ENCODE measurements around the gene ANKRD53.

Gene ANKRD53

DNA sequence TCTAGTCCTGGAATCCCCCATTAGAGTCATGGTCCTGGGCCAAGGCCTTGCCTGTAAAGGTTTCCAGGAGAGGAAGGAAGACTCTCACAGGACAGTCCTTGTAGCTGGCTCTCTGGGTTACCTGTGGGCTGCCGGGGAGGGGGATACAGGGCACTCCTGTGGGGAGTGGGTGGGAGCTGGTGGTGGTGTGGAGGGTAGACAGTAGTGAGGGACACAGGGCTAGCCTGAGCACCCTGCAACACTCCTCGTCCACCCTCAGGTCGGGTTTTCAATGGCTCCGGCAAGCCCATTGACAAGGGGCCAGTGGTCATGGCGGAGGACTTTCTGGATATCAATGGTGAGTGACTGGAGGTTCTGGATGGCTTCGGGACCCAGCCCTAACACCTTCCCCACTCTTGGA lies 19.7 kb upstream of the ANKRD53 start:
- FAIRE-seq (no peak), DNase-seq (ENCODE audit: insufficient read length, low spot score) (no peak)
- TF ChIP-seq SPI1 (IDR thresholded peaks at IDR 0.05; ENCODE audit: low read depth, low read length) (no peak), POLR2AphosphoS5 (IDR thresholded peaks at IDR 0.05; ENCODE audit: low read depth, low read length) (no peak), PAX5 (IDR thresholded peaks at IDR 0.05; ENCODE audit: insufficient read depth, low read length, severe bottlenecking) (no peak), TAF1 (IDR thresholded peaks at IDR 0.05; ENCODE audit: low read depth, low read length) (no peak), POLR2A (IDR thresholded peaks at IDR 0.05; ENCODE audit: low read depth, low read length) (no peak), POU2F2 (IDR thresholded peaks at IDR 0.05; ENCODE audit: low read depth, low read length) (no peak)

DNA sequence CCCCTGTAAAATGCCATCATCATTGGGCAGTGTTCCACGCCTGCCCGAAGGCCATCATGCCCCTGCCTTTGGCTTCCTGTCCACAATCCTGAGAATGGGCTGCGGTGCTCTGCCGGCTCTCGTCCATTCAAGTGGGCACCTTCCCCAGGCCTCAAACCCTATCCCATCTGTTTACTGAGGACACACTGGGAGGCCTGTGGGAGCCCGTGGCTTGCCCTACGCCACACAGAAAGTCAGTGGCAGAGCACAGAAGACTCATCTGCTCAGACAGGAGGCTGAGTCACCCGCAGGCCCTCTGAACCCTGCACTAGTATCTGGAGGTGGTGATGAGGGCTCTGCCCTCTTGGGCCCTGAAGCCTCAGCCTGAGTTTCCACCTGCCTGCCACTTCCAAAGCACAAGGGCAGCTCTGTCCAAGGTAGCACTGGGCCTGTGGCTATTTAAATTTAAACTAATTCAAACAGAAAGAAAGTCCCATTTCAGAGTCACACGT lies 19.1 kb upstream of the ANKRD53 start:
- FAIRE-seq = no peak
- no peak for DNase-seq (ENCODE audit: insufficient read length, low spot score)
- TF ChIP-seq POLR2AphosphoS5 (IDR thresholded peaks at IDR 0.05; ENCODE audit: low read depth, low read length) (no peak), POU2F2 (IDR thresholded peaks at IDR 0.05; ENCODE audit: low read depth, low read length) (no peak), POLR2A (IDR thresholded peaks at IDR 0.05; ENCODE audit: low read depth, low read length) (no peak), SPI1 (IDR thresholded peaks at IDR 0.05; ENCODE audit: low read depth, low read length) (no peak), PAX5 (IDR thresholded peaks at IDR 0.05; ENCODE audit: insufficient read depth, low read length, severe bottlenecking) (no peak), TAF1 (IDR thresholded peaks at IDR 0.05; ENCODE audit: low read depth, low read length) (no peak)

- FAIRE-seq (no peak), DNase-seq (ENCODE audit: insufficient read length, low spot score) (no peak)
- no peak for TF ChIP-seq POLR2AphosphoS5 (IDR thresholded peaks at IDR 0.05; ENCODE audit: low read depth, low read length)
- TF ChIP-seq POU2F2 (IDR thresholded peaks at IDR 0.05; ENCODE audit: low read depth, low read length) = no peak
- no peak for TF ChIP-seq SPI1 (IDR thresholded peaks at IDR 0.05; ENCODE audit: low read depth, low read length)
- no peak for TF ChIP-seq PAX5 (IDR thresholded peaks at IDR 0.05; ENCODE audit: insufficient read depth, low read length, severe bottlenecking)
- TF ChIP-seq POLR2A (IDR thresholded peaks at IDR 0.05; ENCODE audit: low read depth, low read length) = no peak
- TF ChIP-seq TAF1 (IDR thresholded peaks at IDR 0.05; ENCODE audit: low read depth, low read length) = no peak
These were observed 18.3 kb upstream of the ANKRD53 start for GRCh38 chr2:70959851-70960832.

- TF ChIP-seq SPI1 (IDR thresholded peaks at IDR 0.05; ENCODE audit: low read depth, low read length) (no peak), TAF1 (IDR thresholded peaks at IDR 0.05; ENCODE audit: low read depth, low read length) (no peak), POU2F2 (IDR thresholded peaks at IDR 0.05; ENCODE audit: low read depth, low read length) (no peak), PAX5 (IDR thresholded peaks at IDR 0.05; ENCODE audit: insufficient read depth, low read length, severe bottlenecking) (no peak), POLR2A (IDR thresholded peaks at IDR 0.05; ENCODE audit: low read depth, low read length) (no peak)
- no peak for DNase-seq (ENCODE audit: insufficient read length, low spot score)
- no peak for FAIRE-seq
These were observed 17.4 kb upstream of the ANKRD53 start for GRCh38 chr2:70960833-70961647.

DNA sequence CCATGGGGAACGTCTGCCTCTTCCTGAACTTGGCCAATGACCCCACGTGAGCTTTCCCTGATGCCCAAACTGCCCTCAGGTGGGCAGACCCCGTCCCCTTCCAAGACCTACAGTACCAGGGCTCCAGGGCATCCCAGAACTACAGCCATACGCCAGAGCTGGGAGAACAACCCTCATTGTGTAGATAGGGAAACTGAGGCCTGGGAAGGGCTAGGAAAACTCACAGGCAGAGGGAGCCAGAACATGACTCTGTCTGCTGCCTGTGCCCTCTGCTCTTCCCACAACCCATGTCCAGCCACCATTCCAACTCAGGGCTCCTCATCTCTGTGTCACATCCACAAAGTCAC lies 16.8 kb upstream of the ANKRD53 start:
- FAIRE-seq (no peak), DNase-seq (ENCODE audit: insufficient read length, low spot score) (no peak)
- TF ChIP-seq POU2F2 (IDR thresholded peaks at IDR 0.05; ENCODE audit: low read depth, low read length) (no peak), POLR2A (IDR thresholded peaks at IDR 0.05; ENCODE audit: low read depth, low read length) (no peak), PAX5 (IDR thresholded peaks at IDR 0.05; ENCODE audit: insufficient read depth, low read length, severe bottlenecking) (no peak), TAF1 (IDR thresholded peaks at IDR 0.05; ENCODE audit: low read depth, low read length) (no peak), POLR2AphosphoS5 (IDR thresholded peaks at IDR 0.05; ENCODE audit: low read depth, low read length) (no peak), SPI1 (IDR thresholded peaks at IDR 0.05; ENCODE audit: low read depth, low read length) (no peak)

DNA sequence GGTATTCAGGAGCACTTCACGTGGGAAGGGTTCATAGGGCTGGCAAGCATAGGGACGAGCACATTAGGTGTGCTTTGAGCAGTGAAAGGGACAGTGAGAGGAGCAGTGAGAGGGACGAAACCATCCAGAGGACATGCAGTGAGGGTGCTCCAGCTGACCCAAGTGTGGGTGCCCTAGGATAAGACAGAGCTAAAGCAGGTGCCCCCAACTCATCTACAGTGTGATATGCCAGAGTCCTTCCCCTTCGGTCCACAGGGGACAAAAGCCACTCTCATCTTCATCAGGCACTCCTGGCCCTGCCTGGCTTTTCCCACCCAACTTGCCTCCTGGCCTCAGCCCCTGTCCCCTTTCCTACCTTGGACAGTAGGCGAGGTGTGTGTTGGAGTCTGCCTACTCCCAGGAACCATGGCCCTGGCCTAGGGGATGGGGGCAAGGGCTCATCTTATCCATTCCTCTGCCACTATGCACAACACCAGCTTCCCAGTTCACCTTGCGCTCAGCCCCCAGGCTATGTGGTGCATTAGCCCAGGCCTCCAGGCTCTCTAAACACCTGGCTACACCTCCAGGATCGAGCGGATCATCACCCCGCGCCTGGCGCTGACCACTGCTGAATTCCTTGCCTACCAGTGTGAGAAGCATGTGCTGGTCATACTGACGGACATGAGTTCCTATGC lies 16.1 kb upstream of the ANKRD53 start:
- TF ChIP-seq SPI1 (IDR thresholded peaks at IDR 0.05; ENCODE audit: low read depth, low read length) (no peak), TAF1 (IDR thresholded peaks at IDR 0.05; ENCODE audit: low read depth, low read length) (no peak), PAX5 (IDR thresholded peaks at IDR 0.05; ENCODE audit: insufficient read depth, low read length, severe bottlenecking) (no peak), POLR2AphosphoS5 (IDR thresholded peaks at IDR 0.05; ENCODE audit: low read depth, low read length) (no peak), POU2F2 (IDR thresholded peaks at IDR 0.05; ENCODE audit: low read depth, low read length) (no peak), POLR2A (IDR thresholded peaks at IDR 0.05; ENCODE audit: low read depth, low read length) (no peak)
- DNase-seq (ENCODE audit: insufficient read length, low spot score) = no peak
- FAIRE-seq = no peak

GRCh38 chr2:70962885-70963878 lies 15.2 kb upstream of the ANKRD53 start:
- no peak for FAIRE-seq
- TF ChIP-seq POLR2AphosphoS5 (IDR thresholded peaks at IDR 0.05; ENCODE audit: low read depth, low read length) (no peak), SPI1 (IDR thresholded peaks at IDR 0.05; ENCODE audit: low read depth, low read length) (no peak), POU2F2 (IDR thresholded peaks at IDR 0.05; ENCODE audit: low read depth, low read length) (no peak), TAF1 (IDR thresholded peaks at IDR 0.05; ENCODE audit: low read depth, low read length) (no peak), PAX5 (IDR thresholded peaks at IDR 0.05; ENCODE audit: insufficient read depth, low read length, severe bottlenecking) (no peak), POLR2A (IDR thresholded peaks at IDR 0.05; ENCODE audit: low read depth, low read length) (no peak)
- DNase-seq (ENCODE audit: insufficient read length, low spot score) = no peak

GRCh38 chr2:70964133-70964532 lies 14.3 kb upstream of the ANKRD53 start:
- DNase-seq (ENCODE audit: insufficient read length, low spot score) = no peak
- no peak for FAIRE-seq
- no peak for TF ChIP-seq SPI1 (IDR thresholded peaks at IDR 0.05; ENCODE audit: low read depth, low read length)
- no peak for TF ChIP-seq POU2F2 (IDR thresholded peaks at IDR 0.05; ENCODE audit: low read depth, low read length)

Data from GM12891 (cell line).